Activated CD4-positive, alpha-beta memory T cell treated with anti-CD3 and anti-CD28 coated beads for 36 hours (primary cell): ENCODE data around the gene TEX51. TPM values are rescaled to one million over a fixed set of nuclear protein-coding genes. Genes with fewer than 3 reads are reported as not detected.

Source experiments
- total RNA-seq, 2 experiments: library from RNA; stranded (reverse); gene quantifications; one replicate each; pipeline ENCODE4 v1.2.3, GENCODE V29; 2021

TEX51 gene
- total RNA-seq, 2 experiments from 2014 or later: not detected

Other genes starting within 250 kb of the TEX51 start
- 100 to 1,000 TPM; 123 TPM for gene GYPC, start 242.7 kb upstream of the TEX51 start, total RNA-seq
- gene BIN1, start 208.3 kb downstream of the TEX51 start, total RNA-seq: 10 to 100 TPM; 55.4 to 58.2 TPM